VCaP (cell line): Measurements from ENCODE around the gene ROGDI.
"Not testable (repeated sequence)": the region's sequence is repeated elsewhere in the genome, so short reads cannot be mapped to it uniquely, and the experiment has no call there.

Experiments used
- H3K27ac ChIP-seq: fragments of 450-650 bp; 2 replicates; pipeline ENCODE4 v1.5.1; 2017
- TF ChIP-seq, protein P1 (sequence below): fragments of 450-650 bp; conservative IDR thresholded peaks from 2 replicates; pipeline ENCODE4 v1.5.1; 2017; ENCODE audit warnings: mild to moderate bottlenecking, moderate library complexity

The ROGDI gene

DNA sequence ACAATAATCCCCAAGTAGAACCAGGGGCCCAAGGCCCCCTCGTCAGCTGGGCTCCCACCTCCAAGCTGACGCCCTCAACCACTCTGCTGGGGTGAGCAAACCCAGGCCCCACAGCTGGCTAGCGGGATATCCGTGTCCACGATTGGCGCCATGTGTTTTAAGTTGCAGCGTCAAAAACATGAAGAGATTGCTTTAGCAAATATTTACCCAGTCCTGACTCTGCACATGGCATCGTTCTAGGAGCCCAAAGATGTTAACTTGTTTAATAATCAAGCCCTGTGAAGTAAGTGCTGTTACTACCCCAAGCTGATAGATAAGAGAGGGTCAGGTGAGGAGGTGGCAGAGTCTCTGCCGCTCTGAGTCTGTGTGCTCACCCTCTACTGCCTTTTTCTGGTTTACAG, 13.9 kb downstream of the ROGDI start:
- H3K27ac ChIP-seq, result peak overlapping the region; percentile 41
- TF ChIP-seq, protein P1, sequence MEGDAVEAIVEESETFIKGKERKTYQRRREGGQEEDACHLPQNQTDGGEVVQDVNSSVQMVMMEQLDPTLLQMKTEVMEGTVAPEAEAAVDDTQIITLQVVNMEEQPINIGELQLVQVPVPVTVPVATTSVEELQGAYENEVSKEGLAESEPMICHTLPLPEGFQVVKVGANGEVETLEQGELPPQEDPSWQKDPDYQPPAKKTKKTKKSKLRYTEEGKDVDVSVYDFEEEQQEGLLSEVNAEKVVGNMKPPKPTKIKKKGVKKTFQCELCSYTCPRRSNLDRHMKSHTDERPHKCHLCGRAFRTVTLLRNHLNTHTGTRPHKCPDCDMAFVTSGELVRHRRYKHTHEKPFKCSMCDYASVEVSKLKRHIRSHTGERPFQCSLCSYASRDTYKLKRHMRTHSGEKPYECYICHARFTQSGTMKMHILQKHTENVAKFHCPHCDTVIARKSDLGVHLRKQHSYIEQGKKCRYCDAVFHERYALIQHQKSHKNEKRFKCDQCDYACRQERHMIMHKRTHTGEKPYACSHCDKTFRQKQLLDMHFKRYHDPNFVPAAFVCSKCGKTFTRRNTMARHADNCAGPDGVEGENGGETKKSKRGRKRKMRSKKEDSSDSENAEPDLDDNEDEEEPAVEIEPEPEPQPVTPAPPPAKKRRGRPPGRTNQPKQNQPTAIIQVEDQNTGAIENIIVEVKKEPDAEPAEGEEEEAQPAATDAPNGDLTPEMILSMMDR, result no peak

DNA sequence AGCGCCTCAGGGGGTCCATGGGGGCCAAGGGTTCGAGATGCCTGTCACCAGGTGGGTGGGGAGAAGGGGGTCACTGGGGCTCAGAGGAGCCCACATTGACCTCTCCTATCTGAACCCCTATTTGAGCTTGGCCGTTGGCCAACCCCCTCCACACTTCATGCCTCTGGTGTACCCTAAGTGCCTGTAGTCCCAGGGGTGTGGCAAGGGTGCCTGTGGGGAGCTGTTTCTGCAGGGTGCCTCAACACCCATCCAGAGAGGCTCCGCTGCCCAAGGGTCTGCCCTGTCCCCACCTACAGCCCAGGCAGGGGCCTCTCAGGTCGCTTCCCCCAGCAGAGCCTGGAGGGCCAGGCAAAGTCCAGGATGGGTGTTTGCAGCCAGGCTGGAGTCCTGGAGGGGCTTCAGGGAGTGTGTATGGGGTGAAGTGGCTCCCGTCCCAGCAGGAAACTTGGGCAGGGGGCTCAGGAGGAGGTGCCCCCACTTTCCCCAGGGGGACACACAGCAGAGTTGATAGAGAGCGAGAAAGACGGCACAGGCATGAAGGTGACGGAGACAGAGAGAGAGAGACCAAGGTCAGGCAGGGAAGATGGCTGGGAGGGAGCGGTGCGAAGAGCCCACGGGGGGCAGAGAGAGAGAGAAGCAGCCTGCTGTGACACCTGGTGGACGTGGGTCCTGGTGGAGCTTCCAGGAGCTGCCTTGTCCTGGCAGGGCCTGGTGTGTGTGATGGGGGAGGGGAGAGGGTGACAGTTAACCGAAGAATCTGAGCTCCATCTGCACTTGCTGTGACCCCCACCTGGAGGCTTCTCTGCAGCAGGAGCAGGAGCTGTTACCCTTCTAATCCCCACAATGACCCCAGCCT, 14.6 kb downstream of the ROGDI start, which contains the start of gene SEPTIN12:
TSS of gene SEPTIN12 (minus strand) at position 719 of the 856 bp plus-strand sequence. CDS start at position 19, 700 bp downstream.
- H3K27ac ChIP-seq, result peak within 1 kb of the TSS; percentile 41
- TF ChIP-seq, protein P1, result no peak

DNA sequence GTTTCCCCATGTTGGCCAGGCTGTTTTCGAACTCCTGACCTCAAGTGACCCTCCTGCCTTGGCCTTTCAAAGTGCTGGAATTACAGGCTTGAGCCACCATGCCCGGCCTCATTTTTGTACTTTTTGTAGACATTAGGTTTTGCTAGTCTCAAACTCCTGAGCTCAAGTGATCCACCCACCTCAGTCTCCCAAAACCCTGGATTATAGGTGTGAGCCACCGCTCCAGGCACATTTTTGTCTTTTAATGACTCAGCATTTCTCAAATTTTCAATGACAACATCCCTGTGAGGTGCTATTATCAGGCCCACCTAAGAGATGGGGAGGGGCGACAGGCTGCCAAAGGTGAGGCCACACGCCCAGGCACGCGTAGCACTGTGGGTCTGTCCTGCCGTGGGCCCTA, 15.4 kb downstream of the ROGDI start:
- no peak overlapping the region for H3K27ac ChIP-seq
- TF ChIP-seq, protein P1, result no peak

DNA sequence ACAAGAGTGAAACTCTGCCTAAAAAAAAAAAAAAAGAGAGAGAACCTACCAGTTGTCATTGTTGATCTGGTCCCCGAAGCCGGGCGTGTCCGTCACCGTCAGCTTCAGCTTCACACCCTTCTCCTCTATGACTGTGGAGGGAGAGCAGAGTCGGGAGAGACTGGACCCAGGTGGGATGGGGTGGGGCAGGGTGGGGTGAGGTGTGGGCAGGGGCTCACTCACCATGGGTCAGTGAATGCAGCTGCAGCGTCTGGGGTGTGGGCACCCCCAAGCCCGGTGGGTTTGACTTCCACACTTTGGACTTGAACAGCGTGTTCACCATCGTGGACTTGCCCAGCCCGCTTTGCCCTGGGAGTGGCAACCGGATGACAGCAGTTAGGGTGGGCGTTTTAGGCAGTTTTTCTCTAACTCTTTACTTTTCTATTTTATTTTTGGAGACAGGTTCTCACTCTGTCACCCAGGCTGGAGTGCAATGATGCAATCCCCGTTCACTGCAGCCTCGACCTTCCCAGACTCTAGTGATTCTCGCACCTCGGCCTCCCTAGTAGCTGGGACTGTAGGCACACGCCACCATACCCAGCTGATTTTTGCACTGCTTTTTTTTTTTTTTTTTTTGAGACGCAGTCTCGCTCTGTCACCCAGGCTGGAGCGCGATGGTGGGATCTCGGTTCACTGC, 16.5 kb downstream of the ROGDI start:
- no peak overlapping the region for H3K27ac ChIP-seq
- TF ChIP-seq, protein P1, result no peak

DNA sequence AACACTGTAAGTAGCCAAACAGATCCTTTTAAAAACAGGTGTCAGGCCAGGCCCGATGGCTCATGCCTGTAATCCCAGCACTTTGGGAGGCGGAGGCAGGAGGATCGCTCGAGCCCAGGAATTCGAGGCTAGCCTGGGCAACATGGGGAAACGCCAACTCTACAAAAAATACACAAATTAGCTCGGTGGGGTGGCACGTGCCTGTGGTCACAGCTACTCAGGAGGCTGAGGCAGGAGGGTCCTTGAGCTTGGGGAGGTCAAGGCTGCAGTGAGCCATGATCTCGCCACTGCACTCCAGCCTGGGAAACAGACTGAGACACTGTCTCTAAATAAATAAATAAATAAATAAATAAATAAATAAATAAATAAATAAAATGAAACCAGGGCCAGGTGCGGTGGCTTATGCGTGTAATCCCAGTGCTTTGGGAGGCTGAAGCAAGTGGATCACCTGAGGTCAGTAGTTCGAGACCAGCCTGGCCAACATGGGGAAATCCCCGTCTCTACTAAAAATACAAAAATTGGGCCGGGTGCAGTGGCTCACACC, 17.9 kb downstream of the ROGDI start:
- not testable (repeated sequence) for H3K27ac ChIP-seq

DNA sequence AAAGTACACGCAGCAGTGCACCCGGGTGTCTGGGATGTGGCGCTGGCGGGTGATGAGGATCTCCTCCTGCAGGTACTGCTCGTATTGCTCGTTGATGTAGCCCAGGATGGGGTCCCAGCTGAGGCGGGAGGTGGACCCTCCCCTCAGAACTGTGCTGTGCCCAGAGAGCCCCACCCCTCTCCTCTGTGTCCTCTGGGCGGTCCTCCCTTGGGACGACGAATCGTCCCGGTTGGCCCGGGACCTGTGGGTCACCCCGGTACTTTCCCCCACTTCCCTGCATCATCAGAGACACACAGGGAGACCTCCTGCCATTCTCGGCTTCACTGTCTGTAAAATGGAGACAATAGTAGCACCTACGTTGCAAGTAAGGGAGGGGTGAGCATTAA, 18.5 kb downstream of the ROGDI start:
- no peak overlapping the region for H3K27ac ChIP-seq
- TF ChIP-seq, protein P1, result no peak

DNA sequence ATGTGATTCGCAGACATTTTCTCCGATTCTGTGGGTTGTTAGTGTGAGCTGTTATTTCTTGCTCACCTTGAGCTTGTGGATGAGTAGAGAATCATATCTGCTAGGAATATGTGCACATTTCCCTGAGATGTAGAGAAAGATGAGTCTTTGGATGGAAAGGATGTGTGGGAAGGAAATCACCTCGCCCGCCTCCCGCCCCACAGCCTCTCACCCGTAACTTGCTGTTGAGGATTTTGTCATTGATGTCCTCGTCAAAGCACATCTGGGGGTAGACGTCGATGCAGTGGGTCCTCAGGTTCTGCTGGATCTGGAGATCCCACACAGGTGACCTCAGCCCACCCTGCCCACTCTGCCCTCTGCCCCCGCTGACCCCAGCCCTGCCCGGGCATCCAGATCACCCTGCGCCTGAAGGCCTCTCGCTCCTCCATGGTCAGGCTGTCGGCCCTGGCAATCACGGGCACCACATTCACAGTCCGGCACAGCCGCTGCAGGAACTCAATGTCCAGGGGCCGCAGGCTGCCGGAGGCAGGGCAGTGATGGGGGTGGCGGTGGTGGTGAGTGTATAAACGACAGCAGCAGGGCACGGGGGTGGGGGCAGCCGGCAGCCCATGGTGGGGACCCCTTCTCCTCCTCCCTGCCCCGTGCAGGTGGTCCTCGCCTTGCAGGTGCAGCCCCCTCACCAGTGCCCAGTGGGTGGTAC, 19.0 kb downstream of the ROGDI start:
- H3K27ac ChIP-seq, result no peak overlapping the region
- TF ChIP-seq, protein P1, result no peak
